Stimulated activated naive CD8-positive, alpha-beta T cell treated with anti-CD3 and anti-CD28 coated beads, Interleukin-15, amount 100 ng/mL, for 72 hours (primary cell): Measurements from ENCODE around the gene FGD6.
A peak's percentile ranks its signal among the peaks of the same experiment; 100 is the strongest.
"Not testable (repeated sequence)": the region's sequence is repeated elsewhere in the genome, so short reads cannot be mapped to it uniquely, and the experiment has no call there.

ENCODE experiments used
- ATAC-seq: fragments of 150-1000 bp; cut with Tn5 transposase; 2 replicates; pipeline ENCODE4 v1.10.0; 2021; ENCODE audit warnings: mild to moderate bottlenecking, moderate library complexity
- DNase-seq, 2 donors: peaks; one replicate each; pipeline ENCODE4 v3.0.0; 2021 to 2022
- H3K27ac Mint-ChIP-seq, 2 donors: one replicate each; pipeline ENCODE4 v1.8.0; 2022; ENCODE audit warnings: mild to moderate bottlenecking in 2 of 2, mixed read lengths in 2 of 2, moderate library complexity in 2 of 2
- H3K27me3 Mint-ChIP-seq: one replicate; pipeline ENCODE4 v1.8.0; 2022; ENCODE audit warnings: mixed read lengths
- H3K4me1 Mint-ChIP-seq: one replicate; pipeline ENCODE4 v1.8.0; 2022; ENCODE audit warnings: mild to moderate bottlenecking, mixed read lengths
- H3K4me3 Mint-ChIP-seq, 2 donors: one replicate each; pipeline ENCODE4 v1.8.0; 2022; ENCODE audit warnings: mild to moderate bottlenecking in 2 of 2, mixed read lengths in 2 of 2, moderate library complexity in 1 of 2
- H3K9me3 Mint-ChIP-seq, 2 donors: one replicate each; pipeline ENCODE4 v1.8.0; 2022; ENCODE audit warnings: mixed read lengths in 2 of 2

FGD6 gene

DNA sequence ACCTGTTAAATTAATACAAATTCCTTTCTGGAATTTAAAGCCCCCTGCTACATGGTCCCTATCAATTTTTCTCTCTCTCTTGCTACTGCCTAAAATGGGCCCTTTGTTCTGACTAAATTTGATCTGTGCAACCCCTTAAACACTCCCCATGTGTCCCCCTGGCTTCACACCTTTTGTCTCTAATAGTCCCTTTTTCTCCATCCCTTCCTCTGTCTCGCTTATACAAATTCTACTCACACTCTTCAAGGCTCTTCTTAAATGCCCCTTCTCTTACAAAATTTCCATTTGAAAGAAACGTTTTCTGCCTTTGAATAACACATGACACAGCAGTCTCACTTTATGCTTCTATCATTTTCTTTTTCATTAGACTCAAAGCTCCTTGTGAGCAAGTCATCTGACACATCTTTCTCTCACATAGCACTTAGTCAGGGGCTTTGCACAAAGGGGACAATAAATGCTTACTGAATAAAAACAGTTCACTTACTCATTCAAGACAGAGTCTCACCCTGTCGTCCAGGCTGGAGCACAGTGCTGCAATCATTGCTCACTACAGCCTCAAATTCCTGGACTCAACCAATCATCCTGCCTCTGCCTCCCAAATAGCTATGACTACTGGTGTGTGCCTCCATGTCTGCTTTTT is 102.4 kb downstream of the FGD6 start:
- Mint-ChIP-seq H3K27me3 (no peaks in the 10 kb centered on the region), H3K9me3 (no peaks in the 10 kb centered on the region), H3K27ac (no peak overlapping the region)

DNA sequence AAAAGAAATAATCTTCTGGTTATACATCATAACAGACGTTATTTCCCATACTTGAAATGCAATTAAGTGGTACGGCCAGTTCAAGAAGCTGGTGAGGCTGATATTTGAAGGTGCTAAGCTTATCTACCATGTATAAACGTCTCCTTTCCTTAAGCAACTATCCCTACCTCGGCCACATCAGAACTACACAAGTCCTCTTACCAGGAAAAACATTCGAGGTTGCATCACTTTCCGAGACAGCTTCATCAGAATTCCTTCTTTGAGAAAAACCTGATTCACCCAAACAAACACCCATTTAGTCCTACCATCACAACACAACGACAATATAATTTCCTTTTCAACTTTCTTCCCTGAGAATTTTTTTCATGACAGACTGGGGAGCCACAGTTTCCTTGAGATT is 109.9 kb downstream of the FGD6 start:
- Mint-ChIP-seq H3K4me3 (no peak overlapping the region), H3K4me1 (peaks cover 9% of the 10 kb centered on the region), H3K27me3 (no peaks in the 10 kb centered on the region), H3K27ac (no peak overlapping the region), H3K9me3 (no peaks in the 10 kb centered on the region)
- ATAC-seq = no peak
- no peak for DNase-seq

More for the DNA sequence above, 102.4 kb downstream of the FGD6 start:
- no peak for ATAC-seq
- no peak for DNase-seq
- no peak overlapping the region for H3K4me3 Mint-ChIP-seq
- no peaks in the 10 kb centered on the region for H3K4me1 Mint-ChIP-seq

DNA sequence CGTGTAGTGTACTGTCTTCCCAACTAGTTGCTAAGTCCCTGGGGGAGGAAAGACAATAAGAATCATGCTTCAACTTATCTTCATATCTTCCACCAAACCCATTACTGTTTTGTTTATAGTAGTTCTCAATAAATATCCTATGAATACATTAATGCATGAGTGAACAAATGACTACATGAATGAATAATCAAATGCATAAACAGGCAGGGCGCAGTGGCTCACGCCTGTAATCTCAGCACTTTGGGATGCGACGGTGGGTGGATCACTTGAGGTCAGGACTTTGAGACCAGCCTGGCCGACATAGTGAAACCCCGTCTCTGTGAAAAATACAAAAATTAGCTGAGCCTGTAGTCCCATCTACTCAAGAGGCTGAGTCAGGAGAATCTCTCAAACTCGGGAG is 111.7 kb downstream of the FGD6 start:
- H3K4me3 Mint-ChIP-seq = no peak overlapping the region
- no peak for DNase-seq
- no peak overlapping the region for H3K27ac Mint-ChIP-seq
- H3K4me1 Mint-ChIP-seq = peaks cover 9% of the 10 kb centered on the region
- ATAC-seq = no peak
- H3K9me3 Mint-ChIP-seq = no peaks in the 10 kb centered on the region
- no peaks in the 10 kb centered on the region for H3K27me3 Mint-ChIP-seq

DNA sequence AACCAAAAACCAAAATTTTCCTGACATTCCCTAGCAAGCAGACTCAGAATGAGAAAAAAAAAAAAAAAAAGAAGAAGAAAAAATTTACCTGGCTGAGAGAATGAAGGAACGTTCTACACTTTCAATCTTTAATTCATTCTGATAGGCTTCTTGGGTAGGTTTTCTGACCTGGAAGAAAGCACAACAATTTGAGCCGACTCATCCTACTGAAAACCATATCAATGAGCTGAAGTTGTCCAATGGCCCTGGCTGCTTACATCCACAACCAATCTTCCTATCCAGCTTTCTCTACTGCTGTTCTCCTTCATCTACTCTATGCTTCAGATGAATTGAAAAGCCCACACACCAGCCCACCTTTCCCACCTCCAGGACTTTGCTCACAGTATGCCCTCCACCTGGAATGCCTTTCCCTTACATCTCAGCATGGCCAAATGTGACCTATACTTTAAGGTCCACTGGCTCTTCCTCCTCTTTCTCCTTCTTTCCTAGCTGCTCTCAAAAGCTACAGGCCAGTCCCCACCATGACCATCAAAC is 112.3 kb downstream of the FGD6 start:
- no peaks in the 10 kb centered on the region for H3K9me3 Mint-ChIP-seq
- H3K27ac Mint-ChIP-seq = no peak overlapping the region
- peaks cover 9% of the 10 kb centered on the region for H3K4me1 Mint-ChIP-seq
- ATAC-seq (no peak), DNase-seq (no peak)
- H3K27me3 Mint-ChIP-seq = no peaks in the 10 kb centered on the region
- H3K4me3 Mint-ChIP-seq = no peak overlapping the region

DNA sequence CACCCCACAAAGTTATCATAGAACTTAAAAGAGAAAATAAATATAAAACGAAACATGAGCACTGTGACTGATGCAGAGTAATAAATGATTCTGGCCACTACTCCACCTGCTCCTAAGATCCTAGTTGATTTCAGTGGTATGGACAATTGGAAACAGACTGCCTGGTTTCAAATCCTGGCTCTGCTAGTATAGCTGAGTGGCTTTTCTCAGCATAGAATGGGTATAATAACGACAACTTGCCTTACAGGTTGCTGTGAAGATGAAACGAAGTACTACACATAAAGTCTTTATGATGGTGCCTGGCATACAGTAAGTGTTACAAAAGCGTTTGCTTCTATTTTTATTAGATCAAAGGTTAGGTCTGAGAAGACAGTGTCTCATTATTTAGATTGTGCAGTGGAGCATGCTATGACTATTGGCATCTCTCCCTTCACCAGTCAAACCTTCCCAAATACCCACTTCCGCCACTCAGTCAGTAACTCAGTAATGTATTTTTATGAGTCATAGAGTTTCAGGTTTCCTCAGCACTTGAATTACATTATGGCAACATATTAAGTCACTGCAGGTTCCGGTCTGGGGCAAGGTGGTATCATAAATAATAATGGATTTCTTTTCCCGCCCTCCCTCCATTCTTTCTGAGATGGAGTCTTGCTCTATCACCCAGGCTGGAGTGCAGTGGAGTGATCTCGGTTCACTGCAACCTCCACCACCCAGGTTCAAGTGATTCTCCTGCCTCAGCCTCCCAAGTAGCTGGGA is 114.2 kb downstream of the FGD6 start:
- Mint-ChIP-seq H3K4me1 (peaks cover 9% of the 10 kb centered on the region), H3K27me3 (no peaks in the 10 kb centered on the region), H3K27ac (no peak overlapping the region), H3K9me3 (no peaks in the 10 kb centered on the region), H3K4me3 (no peak overlapping the region)
- DNase-seq (peak; percentile 23 to 65), ATAC-seq (peak; percentile 100)

DNA sequence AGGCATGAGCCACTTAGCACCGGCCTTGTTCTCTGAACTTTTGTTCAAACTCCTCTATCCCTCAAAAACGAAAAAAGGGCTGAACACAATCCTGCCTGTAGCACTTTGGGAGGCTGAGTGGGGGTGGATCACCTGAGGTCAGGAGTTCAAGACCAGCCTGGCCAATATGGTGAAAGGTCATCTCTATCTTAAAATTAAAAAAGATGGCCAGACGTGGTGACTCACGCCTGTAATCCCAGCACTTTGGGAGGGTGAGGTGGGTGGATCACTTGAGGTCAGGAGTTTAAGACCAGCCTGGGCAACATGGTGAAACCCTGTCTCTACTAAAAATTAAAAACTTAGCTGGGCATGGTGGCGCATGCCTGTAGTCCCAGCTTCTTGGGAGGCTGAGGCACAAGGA is 115.3 kb downstream of the FGD6 start:
- peak overlapping the region in 1 of 2 donors; percentile 79 for H3K27ac Mint-ChIP-seq
- not testable (repeated sequence) for H3K27me3 Mint-ChIP-seq, H3K4me3 Mint-ChIP-seq, H3K9me3 Mint-ChIP-seq, DNase-seq, ATAC-seq, H3K4me1 Mint-ChIP-seq

DNA sequence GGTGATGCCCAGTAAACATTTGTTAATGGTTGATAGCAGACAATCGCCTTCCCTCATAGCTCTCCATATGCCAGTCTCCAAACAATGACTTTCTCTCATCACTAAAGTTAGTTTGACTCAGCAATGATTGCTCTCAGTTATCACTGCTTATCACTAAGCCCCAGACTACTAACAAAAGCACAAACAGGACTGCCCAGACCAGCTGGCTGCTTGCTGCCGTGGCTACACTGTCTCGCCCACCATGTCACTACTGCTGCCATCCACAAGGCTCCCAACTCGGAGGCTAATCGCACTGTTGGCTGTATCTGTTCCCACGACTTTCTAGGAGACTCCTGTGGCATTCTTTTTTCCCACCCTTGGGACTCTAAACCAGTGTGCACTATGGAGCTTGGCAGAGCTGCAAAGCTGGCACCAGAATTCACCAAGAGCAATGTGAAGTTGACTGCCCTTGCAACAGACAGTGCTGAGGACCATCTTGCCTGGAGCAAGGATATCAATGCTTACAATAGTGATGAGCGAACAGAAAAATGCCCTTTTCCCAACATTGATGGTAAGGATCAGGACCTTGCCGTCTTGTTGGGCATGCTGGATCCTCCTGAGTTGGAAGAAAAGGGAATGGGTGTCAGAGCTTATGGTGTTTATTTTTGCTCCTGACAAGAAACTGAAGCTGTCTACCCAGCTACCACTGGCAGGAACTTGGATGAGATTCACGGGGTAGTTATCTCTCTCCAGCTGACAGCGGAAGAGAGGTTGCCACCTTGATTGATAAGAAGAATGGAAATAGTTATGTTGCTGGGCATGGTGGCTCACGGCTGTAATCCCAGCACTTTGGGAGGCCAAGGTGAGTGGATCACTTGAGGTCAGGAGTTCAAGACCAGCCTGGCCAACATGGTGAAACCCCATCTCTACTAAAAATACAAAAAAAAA is 116.7 kb downstream of the FGD6 start:
- Mint-ChIP-seq H3K9me3 (no peaks in the 10 kb centered on the region), H3K27me3 (no peaks in the 10 kb centered on the region), H3K27ac (no peak overlapping the region), H3K4me1 (peaks cover 9% of the 10 kb centered on the region), H3K4me3 (no peak overlapping the region)
- no peak for DNase-seq
- no peak for ATAC-seq

DNA sequence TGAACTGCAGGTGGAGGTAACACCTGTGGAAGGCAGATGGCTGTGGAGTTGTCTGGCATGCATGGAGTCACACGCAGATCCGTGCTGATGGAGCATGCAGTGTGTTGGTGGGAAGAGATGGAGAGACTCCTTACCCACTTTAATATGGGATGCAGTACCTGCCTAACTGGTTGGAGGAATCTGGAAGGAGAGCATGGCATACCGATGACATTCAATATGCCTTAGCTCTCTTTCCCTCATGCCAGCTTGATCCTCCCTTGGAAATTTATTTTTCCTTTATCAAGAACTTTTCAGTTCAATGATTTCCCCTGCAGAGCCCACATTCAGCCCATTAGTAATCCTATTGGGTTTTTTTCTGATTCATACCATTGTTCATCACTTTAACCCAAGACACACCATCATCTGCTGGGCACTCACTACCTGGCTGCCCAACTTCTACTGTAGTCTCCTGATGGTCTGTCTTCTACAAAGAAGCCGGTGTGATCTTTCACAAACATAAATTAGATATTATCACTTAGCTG is 117.9 kb downstream of the FGD6 start:
- Mint-ChIP-seq H3K27ac (no peak overlapping the region), H3K27me3 (no peaks in the 10 kb centered on the region), H3K9me3 (no peaks in the 10 kb centered on the region), H3K4me3 (no peak overlapping the region), H3K4me1 (peaks cover 9% of the 10 kb centered on the region)
- ATAC-seq = no peak
- no peak for DNase-seq

DNA sequence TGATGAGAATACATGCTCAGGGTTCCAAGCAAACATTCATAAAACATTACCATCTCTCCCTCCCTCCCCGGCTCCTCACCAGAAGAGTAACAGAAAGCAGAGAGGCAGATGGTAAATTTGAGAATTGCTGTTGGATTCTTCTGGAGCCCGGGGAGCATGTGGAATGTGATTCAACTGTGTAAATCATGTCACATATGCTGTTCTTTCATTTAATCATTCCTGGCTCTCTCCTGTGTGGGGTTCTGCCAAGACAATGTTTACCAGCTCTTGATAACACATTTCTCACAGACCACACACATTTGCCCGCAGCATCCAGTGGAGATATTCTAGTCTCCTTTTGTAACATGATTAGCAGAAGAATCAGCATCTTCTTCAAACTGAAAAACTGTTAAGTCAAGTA is 120.4 kb downstream of the FGD6 start:
- Mint-ChIP-seq H3K27me3 (no peaks in the 10 kb centered on the region), H3K9me3 (no peaks in the 10 kb centered on the region), H3K4me3 (no peak overlapping the region), H3K27ac (no peak overlapping the region), H3K4me1 (no peaks in the 10 kb centered on the region)
- DNase-seq (no peak), ATAC-seq (no peak)

DNA sequence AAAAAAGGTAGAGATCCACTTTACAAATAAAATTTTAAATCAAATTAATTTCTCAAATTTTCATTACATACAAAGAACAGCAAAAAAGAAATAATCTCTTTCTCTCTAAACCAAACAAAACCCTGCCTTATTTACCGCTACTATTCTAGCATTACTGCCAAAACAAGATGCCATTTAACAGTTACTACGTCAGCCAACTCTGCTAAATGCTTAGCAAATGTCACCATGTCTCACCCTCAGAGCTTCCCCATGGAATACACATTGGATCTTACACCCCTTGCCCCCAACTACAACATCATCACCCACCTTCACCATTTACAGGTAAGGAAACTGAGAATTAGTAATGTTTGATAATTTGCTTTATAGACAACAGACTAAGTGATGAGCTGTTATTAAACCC is 120.9 kb downstream of the FGD6 start:
- Mint-ChIP-seq H3K4me3 (no peak overlapping the region), H3K27me3 (no peaks in the 10 kb centered on the region), H3K4me1 (no peaks in the 10 kb centered on the region), H3K9me3 (no peaks in the 10 kb centered on the region), H3K27ac (no peak overlapping the region)
- DNase-seq (no peak), ATAC-seq (no peak)

DNA sequence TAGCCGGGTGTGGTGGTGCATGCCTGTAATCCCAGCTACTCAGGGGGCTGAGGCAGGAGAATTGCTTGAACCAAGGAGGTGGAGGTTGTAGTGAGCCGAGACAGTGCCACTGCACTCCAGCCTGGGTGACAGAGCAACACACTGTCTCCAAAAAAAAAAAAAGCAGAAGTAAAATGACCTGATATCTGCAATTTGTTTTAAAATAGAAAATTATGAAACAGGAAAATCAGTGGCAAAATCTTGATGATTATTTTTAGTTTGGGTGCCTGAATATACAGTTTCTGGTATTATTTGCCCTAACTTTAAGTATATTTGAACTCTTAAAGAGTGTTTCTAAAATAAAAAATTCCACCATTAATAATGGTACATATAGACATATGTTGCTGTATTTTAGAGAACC is 121.4 kb downstream of the FGD6 start:
- H3K4me1 Mint-ChIP-seq, H3K4me3 Mint-ChIP-seq, H3K9me3 Mint-ChIP-seq, H3K27me3 Mint-ChIP-seq, H3K27ac Mint-ChIP-seq, ATAC-seq, DNase-seq: not testable (repeated sequence)

DNA sequence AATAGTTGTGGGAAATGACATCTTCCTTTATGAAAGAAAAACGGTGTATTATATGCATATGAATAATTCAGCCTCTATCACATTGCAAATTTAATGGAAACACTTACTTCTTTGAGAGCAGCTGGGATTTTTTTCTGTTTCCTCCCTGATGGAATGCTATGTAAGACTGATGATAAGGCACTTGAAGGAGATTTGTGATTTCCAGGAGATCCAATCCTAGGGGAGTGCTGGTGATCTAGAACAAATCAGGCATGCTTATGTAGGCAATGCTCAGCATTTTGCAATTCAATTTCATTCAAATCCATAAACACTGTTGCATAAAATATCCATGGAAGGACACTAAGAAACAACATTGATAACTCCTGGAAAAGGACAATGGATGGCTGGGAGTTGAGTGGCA is 127.8 kb downstream of the FGD6 start:
- no peaks in the 10 kb centered on the region for H3K9me3 Mint-ChIP-seq
- no peak overlapping the region for H3K4me3 Mint-ChIP-seq
- peaks cover 6% of the 10 kb centered on the region for H3K4me1 Mint-ChIP-seq
- no peak for ATAC-seq
- H3K27me3 Mint-ChIP-seq = peaks cover 9% of the 10 kb centered on the region
- DNase-seq = no peak
- H3K27ac Mint-ChIP-seq = no peak overlapping the region

DNA sequence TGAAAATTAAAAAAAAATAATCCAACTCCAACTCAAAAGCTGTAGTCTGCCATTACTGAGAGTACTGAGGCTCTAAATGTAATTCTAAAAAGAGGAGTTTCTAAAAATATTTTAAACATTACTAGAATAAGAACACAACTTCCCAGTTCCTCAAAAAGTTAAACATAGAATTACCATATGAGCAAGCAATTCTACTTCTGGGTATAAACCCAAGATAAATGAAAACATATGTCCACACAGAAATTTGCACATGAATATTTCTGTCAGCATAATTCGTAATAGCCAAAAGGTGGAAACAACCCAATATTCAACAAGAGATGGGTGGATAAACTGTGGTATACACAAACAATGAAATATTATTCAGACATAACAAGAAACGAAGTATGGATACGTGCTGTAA is 128.9 kb downstream of the FGD6 start:
- ATAC-seq = no peak
- Mint-ChIP-seq H3K27me3 (peaks cover 9% of the 10 kb centered on the region), H3K4me1 (peaks cover 6% of the 10 kb centered on the region), H3K27ac (no peak overlapping the region), H3K9me3 (no peaks in the 10 kb centered on the region), H3K4me3 (no peak overlapping the region)
- no peak for DNase-seq

DNA sequence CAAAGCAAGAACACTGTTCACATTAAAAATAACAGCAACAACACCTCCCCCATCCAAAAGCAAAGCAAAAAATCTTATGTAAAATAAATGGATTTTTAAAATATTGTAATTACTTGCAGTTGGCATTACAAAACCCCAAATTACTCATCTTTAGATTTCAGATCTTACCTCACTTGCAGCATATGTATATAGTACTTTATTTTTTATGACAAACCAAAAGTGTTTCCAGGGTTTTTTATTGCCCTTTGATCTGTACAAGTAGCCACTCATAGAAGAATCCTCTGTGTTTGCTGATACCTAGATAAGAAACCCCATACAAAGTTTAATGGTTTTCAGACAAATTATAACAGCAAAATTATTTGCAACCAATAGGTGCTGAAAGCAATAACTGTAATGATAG is 131.7 kb downstream of the FGD6 start:
- Mint-ChIP-seq H3K4me3 (no peak overlapping the region), H3K4me1 (peaks cover 6% of the 10 kb centered on the region), H3K27ac (no peak overlapping the region), H3K27me3 (peaks cover 9% of the 10 kb centered on the region), H3K9me3 (no peaks in the 10 kb centered on the region)
- DNase-seq (no peak), ATAC-seq (peak; percentile 86)

DNA sequence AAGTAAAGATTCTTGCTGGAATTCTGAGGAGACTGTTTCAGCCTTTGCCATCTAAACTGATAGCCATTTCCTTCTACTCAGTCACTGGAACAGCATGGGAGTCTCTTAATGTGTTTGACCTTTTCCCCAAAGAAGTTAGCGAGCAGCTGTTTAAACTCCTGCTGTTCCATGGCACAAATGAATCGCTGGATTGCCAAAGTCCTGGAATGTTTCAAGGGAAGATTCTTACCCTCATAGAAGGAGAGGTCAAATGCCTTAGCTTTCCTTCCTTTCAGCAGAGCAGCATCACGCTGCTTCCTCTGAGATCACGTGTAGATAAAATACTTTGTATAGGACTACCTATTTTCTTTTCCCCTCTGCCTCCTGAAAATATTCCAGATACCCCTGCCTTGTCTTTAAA is 133.3 kb downstream of the FGD6 start:
- Mint-ChIP-seq H3K4me1 (peaks cover 6% of the 10 kb centered on the region), H3K27me3 (no peaks in the 10 kb centered on the region), H3K4me3 (no peak overlapping the region), H3K27ac (no peak overlapping the region), H3K9me3 (no peaks in the 10 kb centered on the region)
- ATAC-seq (no peak), DNase-seq (no peak)
